Mucosa of stomach (tissue), 1 donor: ENCODE data around the gene FAM199X.
"Not testable (repeated sequence)": the region's sequence is repeated elsewhere in the genome, so short reads cannot be mapped to it uniquely, and the experiment has no call there.

Source experiments
- H3K27me3 ChIP-seq: one replicate; pipeline ENCODE4 v1.7.0; 2013; ENCODE audit warnings: mild to moderate bottlenecking, low read length; ENCODE audit not compliant: control insufficient read depth, insufficient read depth
- H3K36me3 ChIP-seq: one replicate; pipeline ENCODE4 v1.7.0; 2013; ENCODE audit warnings: low read length; ENCODE audit not compliant: control insufficient read depth, insufficient read depth
- H3K4me1 ChIP-seq: one replicate; pipeline ENCODE4 v1.7.0; 2013; ENCODE audit warnings: mild to moderate bottlenecking, low read length; ENCODE audit not compliant: control insufficient read depth, insufficient read depth
- H3K4me3 ChIP-seq: one replicate; pipeline ENCODE4 v1.7.0; 2013; ENCODE audit warnings: low read length
- H3K9ac ChIP-seq: one replicate; pipeline ENCODE4 v1.7.0; 2013; ENCODE audit warnings: mild to moderate bottlenecking, low read length, moderate library complexity
- H3K9me3 ChIP-seq: one replicate; pipeline ENCODE4 v1.7.0; 2013; ENCODE audit warnings: mild to moderate bottlenecking, low read length, moderate library complexity; ENCODE audit not compliant: control insufficient read depth
- donor health status: Pancreatic carcinoma.

FAM199X gene

GRCh38 chrX:104195489-104196084 lies 29.3 kb downstream of the FAM199X start:
- H3K36me3 ChIP-seq, result no peaks in the 10 kb centered on the region
- H3K9me3 ChIP-seq, result no peaks in the 10 kb centered on the region
- no peak overlapping the region for H3K9ac ChIP-seq
- no peaks in the 10 kb centered on the region for H3K4me1 ChIP-seq
- no peak overlapping the region for H3K4me3 ChIP-seq
- H3K27me3 ChIP-seq, result no peaks in the 10 kb centered on the region

GRCh38 chrX:104205548-104205947 lies 39.3 kb downstream of the FAM199X start:
- H3K9me3 ChIP-seq, result no peaks in the 10 kb centered on the region
- H3K36me3 ChIP-seq, result no peaks in the 10 kb centered on the region
- H3K4me1 ChIP-seq, result no peaks in the 10 kb centered on the region
- H3K4me3 ChIP-seq, result no peak overlapping the region
- no peak overlapping the region for H3K9ac ChIP-seq
- no peaks in the 10 kb centered on the region for H3K27me3 ChIP-seq

GRCh38 chrX:104211187-104211586 lies 44.9 kb downstream of the FAM199X start:
- no peak overlapping the region for H3K9ac ChIP-seq
- no peaks in the 10 kb centered on the region for H3K27me3 ChIP-seq
- H3K4me3 ChIP-seq, result no peak overlapping the region
- H3K36me3 ChIP-seq, result no peaks in the 10 kb centered on the region
- H3K9me3 ChIP-seq, result no peaks in the 10 kb centered on the region
- no peaks in the 10 kb centered on the region for H3K4me1 ChIP-seq

GRCh38 chrX:104230060-104230459 lies 63.8 kb downstream of the FAM199X start:
- not testable (repeated sequence) for H3K9me3 ChIP-seq, H3K27me3 ChIP-seq, H3K4me3 ChIP-seq, H3K4me1 ChIP-seq, H3K36me3 ChIP-seq, H3K9ac ChIP-seq
